Activated CD4-positive, alpha-beta T cell treated with anti-CD3 and anti-CD28 coated beads, Interleukin-2, amount 10 ng/mL, durations not matched to agents 24 days and 14 days (primary cell): Measurements from ENCODE around the gene RTF1. TPM values are rescaled to one million over a fixed set of nuclear protein-coding genes. Genes with fewer than 3 reads are reported as not detected.
"Not testable (repeated sequence)": the region's sequence is repeated elsewhere in the genome, so short reads cannot be mapped to it uniquely, and the experiment has no call there.

Experiments
- DNase-seq: peaks from one replicate; pipeline ENCODE4 v3.0.0; 2022
- H3K27ac Mint-ChIP-seq: one replicate; pipeline ENCODE4 v1.8.0; 2022; ENCODE audit warnings: mild to moderate bottlenecking, mixed read lengths
- H3K27me3 Mint-ChIP-seq: one replicate; pipeline ENCODE4 v1.8.0; 2022; ENCODE audit warnings: mixed read lengths
- H3K36me3 Mint-ChIP-seq: one replicate; pipeline ENCODE4 v1.8.0; 2022; ENCODE audit warnings: low read depth, mild to moderate bottlenecking, mixed read lengths
- H3K4me1 Mint-ChIP-seq: one replicate; pipeline ENCODE4 v1.8.0; 2021; ENCODE audit warnings: mixed read lengths
- H3K4me3 Mint-ChIP-seq: one replicate; pipeline ENCODE4 v1.8.0; 2022; ENCODE audit warnings: mild to moderate bottlenecking, moderate library complexity, mixed read lengths
- H3K9me3 Mint-ChIP-seq: one replicate; pipeline ENCODE4 v1.8.0; 2021; ENCODE audit warnings: mixed read lengths
- intact Hi-C: fragments of 100-400 bp; cut with micrococcal nuclease; formaldehyde crosslinking; loops from one replicate; pipeline ENCODE4 v1.15.1; 2023
- total RNA-seq: library from RNA; stranded (reverse); gene quantifications from 2 replicates; pipeline ENCODE4 v1.2.3, GENCODE V29; 2022

Gene RTF1
- total RNA-seq, 1 donor from 2014 or later, result 38.1 TPM

GRCh38 chr15:41464889-41465580 is 48.1 kb downstream of the RTF1 start:
- Mint-ChIP-seq H3K27ac (no peak overlapping the region), H3K27me3 (no peaks in the 10 kb centered on the region), H3K9me3 (no peaks in the 10 kb centered on the region), H3K36me3 (peaks cover 41% of the 10 kb centered on the region), H3K4me1 (peaks cover 6% of the 10 kb centered on the region), H3K4me3 (no peak overlapping the region)
- no peak for DNase-seq
- intact Hi-C loops, result loop anchor here (5.0 kb wide), 1 partner anchor 37 kb away; no protein-coding TSS in a partner anchor

GRCh38 chr15:41465822-41466421 is 49.0 kb downstream of the RTF1 start:
- Mint-ChIP-seq H3K27me3 (no peaks in the 10 kb centered on the region), H3K36me3 (peaks cover 46% of the 10 kb centered on the region), H3K4me3 (no peak overlapping the region), H3K4me1 (peaks cover 6% of the 10 kb centered on the region), H3K27ac (no peak overlapping the region), H3K9me3 (no peaks in the 10 kb centered on the region)
- peak; percentile 83 for DNase-seq
- intact Hi-C loops, result loop anchor here (1.0 to 5.0 kb wide), 2 partner anchors 36 to 345 kb away; no protein-coding TSS in a partner anchor

- intact Hi-C loops, result loop anchor here (1.0 to 5.0 kb wide), 2 partner anchors 36 to 345 kb away; no protein-coding TSS in a partner anchor
- Mint-ChIP-seq H3K4me1 (peaks cover 6% of the 10 kb centered on the region), H3K36me3 (peaks cover 52% of the 10 kb centered on the region), H3K4me3 (no peak overlapping the region), H3K27me3 (no peaks in the 10 kb centered on the region), H3K27ac (no peak overlapping the region), H3K9me3 (no peaks in the 10 kb centered on the region)
- no peak for DNase-seq
Measured at GRCh38 chr15:41466711-41467110, 49.8 kb downstream of the RTF1 start.

- H3K36me3 Mint-ChIP-seq, result peaks cover 55% of the 10 kb centered on the region
- not testable (repeated sequence) for H3K4me3 Mint-ChIP-seq, H3K9me3 Mint-ChIP-seq, DNase-seq, H3K4me1 Mint-ChIP-seq, H3K27me3 Mint-ChIP-seq
- peak overlapping the region; percentile 37 for H3K27ac Mint-ChIP-seq
- intact Hi-C loops, result loop anchor here (5.0 kb wide), 1 partner anchor 33 kb away; no protein-coding TSS in a partner anchor
Measured at GRCh38 chr15:41469644-41470043, 52.7 kb downstream of the RTF1 start.

- Mint-ChIP-seq H3K4me1 (peaks cover 13% of the 10 kb centered on the region), H3K4me3 (no peak overlapping the region), H3K27ac (no peak overlapping the region), H3K9me3 (no peaks in the 10 kb centered on the region), H3K36me3 (peaks cover 63% of the 10 kb centered on the region), H3K27me3 (no peaks in the 10 kb centered on the region)
- DNase-seq, result no peak
- intact Hi-C loops, result no loop called here
Measured at GRCh38 chr15:41473418-41473817, 56.5 kb downstream of the RTF1 start.

GRCh38 chr15:41474436-41474835 is 57.5 kb downstream of the RTF1 start:
- H3K27me3 Mint-ChIP-seq, result no peaks in the 10 kb centered on the region
- peaks cover 66% of the 10 kb centered on the region for H3K36me3 Mint-ChIP-seq
- H3K4me3 Mint-ChIP-seq, result no peak overlapping the region
- no peak for DNase-seq
- no peak overlapping the region for H3K27ac Mint-ChIP-seq
- peaks cover 12% of the 10 kb centered on the region for H3K4me1 Mint-ChIP-seq
- intact Hi-C loops, result no loop called here
- H3K9me3 Mint-ChIP-seq, result no peaks in the 10 kb centered on the region

GRCh38 chr15:41474941-41475340 is 58.0 kb downstream of the RTF1 start:
- no peak overlapping the region for H3K4me3 Mint-ChIP-seq
- no peaks in the 10 kb centered on the region for H3K27me3 Mint-ChIP-seq
- no peaks in the 10 kb centered on the region for H3K9me3 Mint-ChIP-seq
- intact Hi-C loops, result no loop called here
- peaks cover 64% of the 10 kb centered on the region for H3K36me3 Mint-ChIP-seq
- DNase-seq, result no peak
- no peak overlapping the region for H3K27ac Mint-ChIP-seq
- peaks cover 10% of the 10 kb centered on the region for H3K4me1 Mint-ChIP-seq

GRCh38 chr15:41476416-41477048 is 59.6 kb downstream of the RTF1 start:
- Mint-ChIP-seq H3K4me1 (peaks cover 10% of the 10 kb centered on the region), H3K4me3 (no peak overlapping the region), H3K27ac (no peak overlapping the region), H3K9me3 (no peaks in the 10 kb centered on the region), H3K27me3 (no peaks in the 10 kb centered on the region), H3K36me3 (peaks cover 67% of the 10 kb centered on the region)
- intact Hi-C loops, result no loop called here
- no peak for DNase-seq

GRCh38 chr15:41480396-41481140 is 63.7 kb downstream of the RTF1 start:
- no peaks in the 10 kb centered on the region for H3K27me3 Mint-ChIP-seq
- no peak overlapping the region for H3K27ac Mint-ChIP-seq
- no peaks in the 10 kb centered on the region for H3K9me3 Mint-ChIP-seq
- peaks cover 58% of the 10 kb centered on the region for H3K36me3 Mint-ChIP-seq
- no peak overlapping the region for H3K4me3 Mint-ChIP-seq
- peaks cover 24% of the 10 kb centered on the region for H3K4me1 Mint-ChIP-seq
- intact Hi-C loops, result loop anchor here (10.0 kb wide), 1 partner anchor 214 kb away; no protein-coding TSS in a partner anchor
- no peak for DNase-seq

GRCh38 chr15:41482110-41482877 is 65.4 kb downstream of the RTF1 start:
- Mint-ChIP-seq H3K9me3 (no peaks in the 10 kb centered on the region), H3K4me3 (no peak overlapping the region), H3K4me1 (peaks cover 22% of the 10 kb centered on the region), H3K27me3 (no peaks in the 10 kb centered on the region), H3K36me3 (peaks cover 44% of the 10 kb centered on the region), H3K27ac (no peak overlapping the region)
- intact Hi-C loops, result loop anchor here (10.0 kb wide), 1 partner anchor 213 kb away; no protein-coding TSS in a partner anchor
- no peak for DNase-seq

GRCh38 chr15:41483115-41483514 is 66.2 kb downstream of the RTF1 start:
- H3K27me3 Mint-ChIP-seq, result peaks cover 2% of the 10 kb centered on the region
- intact Hi-C loops, result loop anchor here (10.0 kb wide), 1 partner anchor 212 kb away; no protein-coding TSS in a partner anchor
- peaks cover 41% of the 10 kb centered on the region for H3K36me3 Mint-ChIP-seq
- peak; percentile 87 for DNase-seq
- H3K27ac Mint-ChIP-seq, result peak overlapping the region; percentile 63
- peaks cover 27% of the 10 kb centered on the region for H3K4me1 Mint-ChIP-seq
- H3K9me3 Mint-ChIP-seq, result no peaks in the 10 kb centered on the region
- H3K4me3 Mint-ChIP-seq, result peak overlapping the region; percentile 56

GRCh38 chr15:41483519-41483918 is 66.6 kb downstream of the RTF1 start:
- Mint-ChIP-seq H3K4me3 (peak overlapping the region; percentile 56), H3K27ac (peak overlapping the region; percentile 63), H3K4me1 (peaks cover 26% of the 10 kb centered on the region), H3K9me3 (no peaks in the 10 kb centered on the region), H3K36me3 (peaks cover 41% of the 10 kb centered on the region), H3K27me3 (peaks cover 2% of the 10 kb centered on the region)
- intact Hi-C loops, result loop anchor here (10.0 kb wide), 1 partner anchor 211 kb away; no protein-coding TSS in a partner anchor
- DNase-seq, result peak; percentile 75
